ENCODE data around the gene PLEKHG7. TPM values are rescaled to one million over a fixed set of nuclear protein-coding genes. Genes with fewer than 3 reads are reported as not detected.
"Not testable (repeated sequence)": the region's sequence is repeated elsewhere in the genome, so short reads cannot be mapped to it uniquely, and the experiment has no call there.

Gene PLEKHG7
- total and polyA plus RNA-seq, 8 donors, result 0.16 to 1.3 (median 0.40) TPM

DNA sequence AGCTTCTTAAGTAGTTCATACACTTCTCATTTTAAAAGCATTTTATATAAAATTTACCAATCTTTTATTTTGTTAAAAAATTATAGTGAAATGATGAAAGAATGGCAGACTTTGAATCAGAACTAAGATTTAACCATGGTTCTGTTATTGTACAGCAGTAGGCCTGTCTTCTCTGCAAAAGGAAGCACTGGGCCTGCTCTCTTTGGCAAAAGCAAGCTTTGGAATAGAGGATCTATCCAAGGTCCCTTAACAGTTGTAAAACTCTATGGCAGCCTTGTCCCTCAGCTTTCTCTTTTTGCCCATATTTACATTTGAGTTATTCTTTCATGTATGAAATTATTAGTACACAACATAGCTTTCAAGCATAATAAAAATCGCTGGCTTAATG lies 82.8 kb downstream of the PLEKHG7 start:
- no peaks in the 10 kb centered on the region for H3K27me3 ChIP-seq
- H3K4me3 ChIP-seq, result no peak overlapping the region
- ATAC-seq, result no peak
- DNase-seq, result no peak
- H3K4me1 ChIP-seq, result peaks cover 0 to 6% of the 10 kb centered on the region in 2 donors
- TF ChIP-seq, protein P1, sequence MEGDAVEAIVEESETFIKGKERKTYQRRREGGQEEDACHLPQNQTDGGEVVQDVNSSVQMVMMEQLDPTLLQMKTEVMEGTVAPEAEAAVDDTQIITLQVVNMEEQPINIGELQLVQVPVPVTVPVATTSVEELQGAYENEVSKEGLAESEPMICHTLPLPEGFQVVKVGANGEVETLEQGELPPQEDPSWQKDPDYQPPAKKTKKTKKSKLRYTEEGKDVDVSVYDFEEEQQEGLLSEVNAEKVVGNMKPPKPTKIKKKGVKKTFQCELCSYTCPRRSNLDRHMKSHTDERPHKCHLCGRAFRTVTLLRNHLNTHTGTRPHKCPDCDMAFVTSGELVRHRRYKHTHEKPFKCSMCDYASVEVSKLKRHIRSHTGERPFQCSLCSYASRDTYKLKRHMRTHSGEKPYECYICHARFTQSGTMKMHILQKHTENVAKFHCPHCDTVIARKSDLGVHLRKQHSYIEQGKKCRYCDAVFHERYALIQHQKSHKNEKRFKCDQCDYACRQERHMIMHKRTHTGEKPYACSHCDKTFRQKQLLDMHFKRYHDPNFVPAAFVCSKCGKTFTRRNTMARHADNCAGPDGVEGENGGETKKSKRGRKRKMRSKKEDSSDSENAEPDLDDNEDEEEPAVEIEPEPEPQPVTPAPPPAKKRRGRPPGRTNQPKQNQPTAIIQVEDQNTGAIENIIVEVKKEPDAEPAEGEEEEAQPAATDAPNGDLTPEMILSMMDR (IDR thresholded peaks at IDR 0.05), result no peak
- peaks cover 0 to 18% of the 10 kb centered on the region in 2 donors for H3K36me3 ChIP-seq
- no peak overlapping the region for H3K27ac ChIP-seq
- no peaks in the 10 kb centered on the region for H3K9me3 ChIP-seq
- intact Hi-C loops (cut with DNase I), result no loop called here

DNA sequence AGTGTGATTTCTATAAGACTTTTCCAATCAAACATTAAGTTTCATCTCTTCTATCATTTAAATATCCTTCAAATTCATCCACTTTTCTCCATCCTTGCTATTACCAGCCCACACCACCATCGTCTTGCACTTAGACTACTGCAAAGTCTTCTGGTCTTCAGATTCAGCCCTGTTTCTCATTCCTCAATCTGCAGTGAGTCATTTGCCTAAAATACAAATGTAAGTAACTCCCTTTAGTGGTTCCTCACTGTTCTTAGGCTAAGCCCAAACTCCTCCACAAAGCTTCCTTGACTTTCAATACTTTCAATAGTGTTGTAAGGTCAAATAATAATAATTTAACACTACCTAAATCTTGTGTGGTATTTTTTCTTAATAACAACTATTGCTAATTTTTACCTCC lies 83.3 kb downstream of the PLEKHG7 start:
- Histone ChIP-seq H3K27me3 (no peaks in the 10 kb centered on the region), H3K27ac (no peak overlapping the region), H3K4me3 (no peak overlapping the region), H3K4me1 (peaks cover 0 to 6% of the 10 kb centered on the region in 2 donors), H3K36me3 (peaks cover 0 to 18% of the 10 kb centered on the region in 2 donors), H3K9me3 (no peaks in the 10 kb centered on the region)
- DNase-seq (no peak), ATAC-seq (peak; percentile 41)
- intact Hi-C loops (cut with DNase I), result no loop called here
- TF ChIP-seq, protein P1 (IDR thresholded peaks at IDR 0.05), result no peak

DNA sequence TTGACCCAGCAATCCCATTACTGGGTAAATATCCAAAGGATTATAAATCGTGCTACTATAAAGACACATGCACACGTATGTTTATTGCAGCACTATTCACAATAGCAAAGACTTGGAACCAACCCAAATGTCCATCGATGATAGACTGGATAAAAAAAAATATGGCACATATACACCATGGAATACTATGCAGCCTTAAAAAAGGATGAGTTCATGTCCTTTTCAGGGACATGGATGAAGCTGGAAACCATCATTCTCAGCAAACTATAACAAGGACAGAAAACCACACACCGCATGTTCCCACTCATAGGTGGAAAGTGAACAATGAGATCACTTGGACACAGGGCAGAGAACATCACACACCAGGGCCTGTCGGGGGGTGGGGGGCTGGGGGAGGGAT lies 91.6 kb downstream of the PLEKHG7 start:
- H3K36me3 ChIP-seq, result peaks cover 0 to 45% of the 10 kb centered on the region in 2 donors
- intact Hi-C loops (cut with DNase I); ATAC-seq; H3K27ac ChIP-seq; H3K4me3 ChIP-seq; H3K4me1 ChIP-seq; H3K27me3 ChIP-seq; H3K9me3 ChIP-seq; DNase-seq: not testable (repeated sequence)

DNA sequence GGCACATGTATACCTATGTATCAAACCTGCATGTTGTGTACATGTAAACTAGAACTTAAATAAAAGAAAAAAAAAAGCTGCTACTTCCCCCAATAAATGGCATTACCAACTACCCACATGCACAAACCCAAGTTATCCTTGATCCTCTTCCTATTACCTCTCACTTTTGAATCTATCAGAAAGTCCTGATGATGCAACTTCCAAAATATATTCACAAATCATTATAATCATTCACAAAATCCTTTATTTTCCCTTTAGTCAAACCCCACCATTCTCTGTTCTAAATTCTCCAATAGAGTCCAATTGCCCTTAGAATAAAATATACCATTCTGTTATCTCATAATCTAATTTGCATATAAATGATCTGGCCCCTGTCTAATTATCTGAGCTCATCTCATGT lies 92.0 kb downstream of the PLEKHG7 start:
- Histone ChIP-seq H3K9me3 (peaks cover 0 to 4% of the 10 kb centered on the region in 2 donors), H3K4me1 (no peaks in the 10 kb centered on the region), H3K4me3 (no peak overlapping the region), H3K27ac (no peak overlapping the region), H3K27me3 (no peaks in the 10 kb centered on the region), H3K36me3 (peaks cover 0 to 45% of the 10 kb centered on the region in 2 donors)
- no peak for ATAC-seq
- intact Hi-C loops (cut with DNase I), result no loop called here
- DNase-seq, result no peak
- TF ChIP-seq, protein P1 (IDR thresholded peaks at IDR 0.05), result no peak

DNA sequence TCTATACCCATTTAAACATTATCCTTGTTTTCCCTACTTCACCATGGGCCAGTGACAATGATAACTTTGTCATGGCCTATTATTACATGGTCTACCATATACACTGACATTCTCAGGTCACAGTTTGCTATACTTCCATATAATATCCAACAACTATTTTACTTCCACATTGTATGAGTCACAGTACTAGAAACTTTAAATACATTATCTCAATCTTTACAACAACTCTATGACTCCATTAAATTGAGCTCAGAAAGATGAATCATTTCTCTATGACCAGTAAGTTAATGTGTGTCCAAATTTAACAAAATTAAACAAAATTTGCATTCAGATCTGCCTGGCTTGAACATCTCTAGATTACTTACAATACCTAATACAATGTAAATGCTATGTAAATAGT lies 93.9 kb downstream of the PLEKHG7 start:
- TF ChIP-seq, protein P1 (IDR thresholded peaks at IDR 0.05), result no peak
- DNase-seq (no peak), ATAC-seq (no peak)
- H3K9me3 ChIP-seq, result no peaks in the 10 kb centered on the region
- H3K4me3 ChIP-seq, result no peak overlapping the region
- H3K27ac ChIP-seq, result no peak overlapping the region
- H3K27me3 ChIP-seq, result no peaks in the 10 kb centered on the region
- no peaks in the 10 kb centered on the region for H3K4me1 ChIP-seq
- intact Hi-C loops (cut with DNase I), result no loop called here
- peaks cover 0 to 63% of the 10 kb centered on the region in 2 donors for H3K36me3 ChIP-seq

DNA sequence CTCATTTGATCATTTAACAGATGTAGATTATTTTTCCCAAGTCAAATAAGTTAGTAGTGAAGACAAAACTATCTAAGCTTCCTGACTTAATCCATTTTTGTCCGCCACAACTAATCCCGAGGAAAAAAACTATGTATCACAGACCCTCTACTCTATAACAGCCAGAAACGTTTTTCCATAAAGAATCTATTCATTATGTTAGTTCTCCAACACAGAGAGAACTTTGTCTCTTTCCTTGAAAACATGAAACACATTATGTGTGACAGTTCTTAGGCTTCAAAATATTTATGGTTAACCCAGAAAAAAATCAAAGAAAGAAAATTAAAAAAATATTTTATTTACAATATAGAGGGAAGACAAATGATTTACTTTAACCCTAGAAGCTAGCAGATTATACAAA lies 100.1 kb downstream of the PLEKHG7 start:
- Histone ChIP-seq H3K9me3 (peaks cover 0 to 3% of the 10 kb centered on the region in 2 donors), H3K27me3 (no peaks in the 10 kb centered on the region), H3K4me3 (no peak overlapping the region), H3K4me1 (no peaks in the 10 kb centered on the region), H3K36me3 (peaks cover 0 to 43% of the 10 kb centered on the region in 2 donors), H3K27ac (no peak overlapping the region)
- ATAC-seq (no peak), DNase-seq (no peak)
- TF ChIP-seq, protein P1 (IDR thresholded peaks at IDR 0.05), result no peak
- intact Hi-C loops (cut with DNase I), result no loop called here

All from left lung (tissue), 10 donors.